ENCODE measurements around the gene ADGRF1.

ADGRF1 gene

GRCh38 chr6:47075741-47076421, 33.7 kb upstream of the ADGRF1 start:
- no peaks in the 10 kb centered on the region for H3K36me3 ChIP-seq (ENCODE audit: control insufficient read depth, insufficient read depth, low read length)
- no peaks in the 10 kb centered on the region for H3K27me3 ChIP-seq (replicated peaks; ENCODE audit: control insufficient read depth, insufficient read depth, low read length)
- no peak for DNase-seq (ENCODE audit: extremely low read depth, insufficient read length)
- no peak overlapping the region for H3K4me3 ChIP-seq (replicated peaks; ENCODE audit: low read depth, low read length)
- no peak for TF ChIP-seq CTCF (IDR thresholded peaks at IDR 0.05; ENCODE audit: insufficient read depth, low read length, poor library complexity, severe bottlenecking)

GRCh38 chr6:47075168-47075567, 33.0 kb upstream of the ADGRF1 start:
- TF ChIP-seq CTCF (IDR thresholded peaks at IDR 0.05; ENCODE audit: insufficient read depth, low read length, poor library complexity, severe bottlenecking): no peak
- Histone ChIP-seq H3K36me3 (ENCODE audit: control insufficient read depth, insufficient read depth, low read length) (no peaks in the 10 kb centered on the region), H3K27me3 (replicated peaks; ENCODE audit: control insufficient read depth, insufficient read depth, low read length) (no peaks in the 10 kb centered on the region), H3K4me3 (replicated peaks; ENCODE audit: low read depth, low read length) (no peak overlapping the region)
- no peak for DNase-seq (ENCODE audit: extremely low read depth, insufficient read length)

- TF ChIP-seq CTCF (IDR thresholded peaks at IDR 0.05; ENCODE audit: insufficient read depth, low read length, poor library complexity, severe bottlenecking): peak; percentile 28
- DNase-seq (ENCODE audit: extremely low read depth, insufficient read length): no peak
- Histone ChIP-seq H3K4me3 (replicated peaks; ENCODE audit: low read depth, low read length) (no peak overlapping the region), H3K36me3 (ENCODE audit: control insufficient read depth, insufficient read depth, low read length) (no peaks in the 10 kb centered on the region), H3K27me3 (replicated peaks; ENCODE audit: control insufficient read depth, insufficient read depth, low read length) (no peaks in the 10 kb centered on the region)
Observed at GRCh38 chr6:47073125-47074110, 31.3 kb upstream of the ADGRF1 start.

- no peaks in the 10 kb centered on the region for H3K36me3 ChIP-seq (ENCODE audit: control insufficient read depth, insufficient read depth, low read length)
- no peak for DNase-seq (ENCODE audit: extremely low read depth, insufficient read length)
- H3K27me3 ChIP-seq (replicated peaks; ENCODE audit: control insufficient read depth, insufficient read depth, low read length): no peaks in the 10 kb centered on the region
- H3K4me3 ChIP-seq (replicated peaks; ENCODE audit: low read depth, low read length): no peak overlapping the region
- no peak for TF ChIP-seq CTCF (IDR thresholded peaks at IDR 0.05; ENCODE audit: insufficient read depth, low read length, poor library complexity, severe bottlenecking)
Observed at GRCh38 chr6:47072667-47073066, 30.5 kb upstream of the ADGRF1 start.

GRCh38 chr6:47071681-47072080, 29.5 kb upstream of the ADGRF1 start:
- no peak for TF ChIP-seq CTCF (IDR thresholded peaks at IDR 0.05; ENCODE audit: insufficient read depth, low read length, poor library complexity, severe bottlenecking)

More at GRCh38 chr6:47071681-47072080, 29.5 kb upstream of the ADGRF1 start:
- Histone ChIP-seq H3K27me3 (replicated peaks; ENCODE audit: control insufficient read depth, insufficient read depth, low read length) (no peaks in the 10 kb centered on the region), H3K4me3 (replicated peaks; ENCODE audit: low read depth, low read length) (no peak overlapping the region), H3K36me3 (ENCODE audit: control insufficient read depth, insufficient read depth, low read length) (no peaks in the 10 kb centered on the region)
- no peak for DNase-seq (ENCODE audit: extremely low read depth, insufficient read length)
